Upper lobe of left lung (tissue), 6 donors: ENCODE measurements around the gene RIMKLA. TPM values are rescaled to one million over a fixed set of nuclear protein-coding genes. Genes with fewer than 3 reads are reported as not detected.

ENCODE experiments used
- ATAC-seq, 2 donors: fragments of 200-7000 bp; cut with Tn5 transposase; one replicate each; pipeline ENCODE4 v1.9.1; 2022; ENCODE audit warnings: mild to moderate bottlenecking in 2 of 2, moderate library complexity in 2 of 2; ENCODE audit not compliant: low FRiP score in 2 of 2
- DNase-seq, 2 donors: peaks; one replicate each; pipeline ENCODE4 v3.0.0-alpha.2; 2019 to 2020
- H3K27ac ChIP-seq, 4 donors: fragments of 200-600 bp; sonication (generic); one replicate each; pipeline ENCODE4 v1.5.1; 2016 to 2019
- H3K27me3 ChIP-seq, 4 donors: fragments of 200-600 bp; sonication (generic); one replicate each; pipeline ENCODE4 v1.5.1; 2017 to 2019
- H3K36me3 ChIP-seq, 4 donors: fragments of 200-600 bp; sonication (generic); one replicate each; pipeline ENCODE4 v1.5.1; 2016 to 2019
- H3K4me1 ChIP-seq, 4 donors: fragments of 200-600 bp; sonication (generic); one replicate each; pipeline ENCODE4 v1.5.1; 2018 to 2019
- H3K4me3 ChIP-seq, 4 donors: fragments of 200-600 bp; sonication (generic); one replicate each; pipeline ENCODE4 v1.5.1; 2017 to 2019; ENCODE audit warnings: mild to moderate bottlenecking in 2 of 4, moderate library complexity in 1 of 4
- H3K9me3 ChIP-seq, 4 donors: fragments of 200-600 bp; sonication (generic); one replicate each; pipeline ENCODE4 v1.5.1; 2018 to 2019
- CTCF ChIP-seq, 6 experiments: fragments of 450-650 bp in 4 of 6; fragments of 200-600 bp in 2 of 6; sonication (generic) in 2 of 6; IDR thresholded peaks; one replicate each; pipeline ENCODE4 v1.5.1; 2016 to 2019; ENCODE audit warnings: antibody characterized with exemption in 6 of 6
- EP300 ChIP-seq, 4 donors: sonication (generic); formaldehyde crosslinking; IDR thresholded peaks; one replicate each; pipeline ENCODE4 v1.5.1; 2017; ENCODE audit warnings: antibody characterized with exemption in 4 of 4, control low read depth in 2 of 4
- POLR2A ChIP-seq, 4 donors: fragments of 450-650 bp; IDR thresholded peaks; one replicate each; pipeline ENCODE4 v1.5.1; 2016 to 2017; ENCODE audit warnings: antibody characterized with exemption in 4 of 4, mild to moderate bottlenecking in 2 of 4
- POLR2AphosphoS5 ChIP-seq, 2 donors: sonication (generic); formaldehyde crosslinking; IDR thresholded peaks; one replicate each; pipeline ENCODE4 v1.5.1; 2017; ENCODE audit warnings: antibody characterized with exemption in 2 of 2
- WGBS, 2 donors: methylation state at CpG; one replicate each; pipeline ENCODE4 v1.1.5; 2017 to 2018; 5-methylcytosine and 5-hydroxymethylcytosine counted together
- total RNA-seq, 6 donors: library from RNA; depleted of rRNA in 4 of 6; stranded (reverse); fragments of >200 nt in 4 of 6; gene quantifications; one replicate each; pipeline versions ENCODE4 v1.1.0 to v1.2.1, GENCODE V29; 2016 to 2021
- donor health status: DM: no; HTN: no; CAD: no; lungs with moderate emphysema.
- donor health status: DM: no; HTN: yes; CAD: no; lungs with severe emphysema.

RIMKLA gene
- total RNA-seq, 6 donors from 2014 or later = 5.2 to 16.6 (median 9.3) TPM

- H3K4me1 ChIP-seq = peaks cover 0 to 6% (median 3%) of the 10 kb centered on the region in 4 donors
- no peaks in the 10 kb centered on the region for H3K36me3 ChIP-seq
- DNase-seq (peak in 1 of 2 donors; percentile 31), ATAC-seq (peak in 1 of 2 donors; percentile 71)
- H3K27ac ChIP-seq = peak overlapping the region; percentile 22 to 61 (median 49)
- H3K4me3 ChIP-seq = no peak overlapping the region
- no peaks in the 10 kb centered on the region for H3K9me3 ChIP-seq
- TF ChIP-seq EP300 (IDR thresholded peaks at IDR 0.05) (no peak), POLR2AphosphoS5 (IDR thresholded peaks at IDR 0.05) (no peak), CTCF (IDR thresholded peaks at IDR 0.05) (no peak), POLR2A (IDR thresholded peaks at IDR 0.05) (no peak)
- H3K27me3 ChIP-seq = no peaks in the 10 kb centered on the region
These were observed 9.6 kb upstream of the RIMKLA start for GRCh38 chr1:42370876-42371549.

- Histone ChIP-seq H3K27me3 (no peaks in the 10 kb centered on the region), H3K4me1 (peaks cover 0 to 6% (median 3%) of the 10 kb centered on the region in 4 donors), H3K36me3 (no peaks in the 10 kb centered on the region), H3K27ac (no peak overlapping the region), H3K9me3 (no peaks in the 10 kb centered on the region), H3K4me3 (no peak overlapping the region)
- 85 to 90% methylated on average over 2 of the region's 2 CpGs for WGBS, 2 donors
- ATAC-seq (no peak), DNase-seq (no peak)
- TF ChIP-seq CTCF (IDR thresholded peaks at IDR 0.05) (no peak), POLR2A (IDR thresholded peaks at IDR 0.05) (no peak), POLR2AphosphoS5 (IDR thresholded peaks at IDR 0.05) (no peak), EP300 (IDR thresholded peaks at IDR 0.05) (no peak)
These were observed 7.8 kb upstream of the RIMKLA start for GRCh38 chr1:42372796-42373195.

GRCh38 chr1:42379794-42380585 is 602 bp upstream of the RIMKLA start:
- no peaks in the 10 kb centered on the region for H3K9me3 ChIP-seq
- TF ChIP-seq EP300 (IDR thresholded peaks at IDR 0.05) (no peak), POLR2A (IDR thresholded peaks at IDR 0.05) (no peak), CTCF (IDR thresholded peaks at IDR 0.05) (no peak), POLR2AphosphoS5 (IDR thresholded peaks at IDR 0.05) (no peak)
- DNase-seq (no peak), ATAC-seq (peak; percentile 41 to 67)
- WGBS, 2 donors = 3% methylated on average over 10 to 34 of the region's 34 CpGs
- peak overlapping the region in 2 of 4 donors; percentile 39 to 72 for H3K27ac ChIP-seq
- peaks cover 0 to 4% (median 0%) of the 10 kb centered on the region in 4 donors for H3K27me3 ChIP-seq
- peak overlapping the region; percentile 31 to 78 (median 68) for H3K4me3 ChIP-seq
- H3K4me1 ChIP-seq = peaks cover 9 to 18% (median 13%) of the 10 kb centered on the region in 4 donors
- H3K36me3 ChIP-seq = no peaks in the 10 kb centered on the region

GRCh38 chr1:42381280-42381673 is 685 bp downstream of the RIMKLA start:
- DNase-seq (no peak), ATAC-seq (no peak)
- Histone ChIP-seq H3K36me3 (no peaks in the 10 kb centered on the region), H3K9me3 (no peaks in the 10 kb centered on the region), H3K27me3 (peaks cover 0 to 4% (median 0%) of the 10 kb centered on the region in 4 donors), H3K4me3 (peak overlapping the region in 3 of 4 donors; percentile 66 to 78 (median 71)), H3K27ac (peak overlapping the region in 1 of 4 donors; percentile 72), H3K4me1 (peaks cover 9 to 18% (median 13%) of the 10 kb centered on the region in 4 donors)
- TF ChIP-seq POLR2AphosphoS5 (IDR thresholded peaks at IDR 0.05) (no peak), CTCF (IDR thresholded peaks at IDR 0.05) (no peak), EP300 (IDR thresholded peaks at IDR 0.05) (no peak), POLR2A (IDR thresholded peaks at IDR 0.05) (no peak)
- 14 to 16% methylated on average over 8 of the region's 8 CpGs for WGBS, 2 donors
